HEK293 (cell line): ENCODE results near the gene SLFN5.

Experiments
- ELK4 ChIP-seq: IDR thresholded peaks from 2 replicates; pipeline ENCODE4 v1.6.1; 2011; ENCODE audit warnings: mild to moderate bottlenecking, low read depth, low read length, borderline replicate concordance
- MYNN ChIP-seq: fragments of 450-650 bp; formaldehyde crosslinking; IDR thresholded peaks from 2 replicates; pipeline ENCODE4 v1.5.1; 2016; ENCODE audit warnings: missing biosample characterization, missing genetic modification characterization, borderline replicate concordance
- REPIN1 ChIP-seq: fragments of 450-650 bp; formaldehyde crosslinking; IDR thresholded peaks from 2 replicates; pipeline ENCODE4 v1.5.1; 2017; ENCODE audit warnings: missing biosample characterization, missing genetic modification characterization, low read depth
- SP7 ChIP-seq: fragments of 450-650 bp; formaldehyde crosslinking; IDR thresholded peaks from 2 replicates; pipeline ENCODE4 v1.5.1; 2016; ENCODE audit warnings: missing biosample characterization, missing genetic modification characterization
- TSHZ1 ChIP-seq: fragments of 450-650 bp; formaldehyde crosslinking; IDR thresholded peaks from 2 replicates; pipeline ENCODE4 v1.5.1; 2016; ENCODE audit warnings: missing biosample characterization, missing genetic modification characterization, borderline replicate concordance
- YY2 ChIP-seq: fragments of 450-650 bp; formaldehyde crosslinking; IDR thresholded peaks from 2 replicates; pipeline ENCODE4 v1.5.1; 2016; ENCODE audit warnings: missing biosample characterization, missing genetic modification characterization
- ZBTB49 ChIP-seq: fragments of 450-650 bp; formaldehyde crosslinking; IDR thresholded peaks from 2 replicates; pipeline ENCODE4 v1.5.1; 2016; ENCODE audit warnings: missing biosample characterization, missing genetic modification characterization, low read depth
- ZFP3 ChIP-seq: fragments of 450-650 bp; formaldehyde crosslinking; IDR thresholded peaks from 2 replicates; pipeline ENCODE4 v1.5.1; 2016; ENCODE audit warnings: low read depth, missing biosample characterization, missing genetic modification characterization
- ZNF121 ChIP-seq: fragments of 450-650 bp; formaldehyde crosslinking; IDR thresholded peaks from 2 replicates; pipeline ENCODE4 v1.5.1; 2016; ENCODE audit warnings: missing biosample characterization, missing genetic modification characterization
- ZNF146 ChIP-seq: fragments of 450-650 bp; formaldehyde crosslinking; IDR thresholded peaks from 2 replicates; pipeline ENCODE4 v1.5.1; 2016; ENCODE audit warnings: missing biosample characterization, missing genetic modification characterization
- ZNF16 ChIP-seq: fragments of 450-650 bp; formaldehyde crosslinking; IDR thresholded peaks from 2 replicates; pipeline ENCODE4 v1.5.1; 2016; ENCODE audit warnings: low read depth, missing biosample characterization, missing genetic modification characterization
- ZNF2 ChIP-seq: fragments of 450-650 bp; formaldehyde crosslinking; IDR thresholded peaks from 2 replicates; pipeline ENCODE4 v1.5.1; 2016; ENCODE audit warnings: missing biosample characterization, missing genetic modification characterization
- ZNF292 ChIP-seq: fragments of 450-650 bp; formaldehyde crosslinking; IDR thresholded peaks from 2 replicates; pipeline ENCODE4 v1.5.1; 2016; ENCODE audit warnings: low read depth, missing biosample characterization, missing genetic modification characterization, borderline replicate concordance
- ZNF335 ChIP-seq: fragments of 450-650 bp; formaldehyde crosslinking; conservative IDR thresholded peaks from 2 replicates; pipeline ENCODE4 v1.5.1; 2016; ENCODE audit warnings: missing biosample characterization, missing genetic modification characterization
- ZNF404 ChIP-seq: fragments of 450-650 bp; formaldehyde crosslinking; IDR thresholded peaks from 2 replicates; pipeline ENCODE4 v1.5.1; 2017; ENCODE audit warnings: missing biosample characterization, missing genetic modification characterization
- ZNF416 ChIP-seq: fragments of 450-650 bp; formaldehyde crosslinking; IDR thresholded peaks from 2 replicates; pipeline ENCODE4 v1.5.1; 2016; ENCODE audit warnings: missing biosample characterization, missing genetic modification characterization
- ZNF433 ChIP-seq: fragments of 450-650 bp; formaldehyde crosslinking; IDR thresholded peaks from 2 replicates; pipeline ENCODE4 v1.5.1; 2016; ENCODE audit warnings: missing biosample characterization, missing genetic modification characterization, low read depth
- ZNF521 ChIP-seq: fragments of 450-650 bp; formaldehyde crosslinking; IDR thresholded peaks from 2 replicates; pipeline ENCODE4 v1.5.1; 2017; ENCODE audit warnings: missing biosample characterization, mild to moderate bottlenecking, missing genetic modification characterization
- ZNF529 ChIP-seq: fragments of 450-650 bp; formaldehyde crosslinking; IDR thresholded peaks from 2 replicates; pipeline ENCODE4 v1.5.1; 2017; ENCODE audit warnings: missing genetic modification characterization, missing biosample characterization; ENCODE audit not compliant: insufficient replicate concordance
- ZNF558 ChIP-seq: fragments of 450-650 bp; formaldehyde crosslinking; IDR thresholded peaks from 2 replicates; pipeline ENCODE4 v1.5.1; 2016; ENCODE audit warnings: missing biosample characterization, missing genetic modification characterization
- ZNF621 ChIP-seq: fragments of 450-650 bp; formaldehyde crosslinking; IDR thresholded peaks from 2 replicates; pipeline ENCODE4 v1.5.1; 2017; ENCODE audit warnings: missing biosample characterization, missing genetic modification characterization
- TF ChIP-seq, protein P1 (sequence below): fragments of 450-650 bp; formaldehyde crosslinking; IDR thresholded peaks from 2 replicates; pipeline ENCODE4 v1.5.1; 2016; ENCODE audit warnings: missing biosample characterization, missing genetic modification characterization
- TF ChIP-seq, protein P2 (sequence below): fragments of 450-650 bp; formaldehyde crosslinking; IDR thresholded peaks from 2 replicates; pipeline ENCODE4 v1.5.1; 2016; ENCODE audit warnings: missing biosample characterization, missing genetic modification characterization
- TF ChIP-seq, protein P3 (sequence below): fragments of 450-650 bp; formaldehyde crosslinking; IDR thresholded peaks from 2 replicates; pipeline ENCODE4 v1.5.1; 2016; ENCODE audit warnings: missing biosample characterization, missing genetic modification characterization
- TF ChIP-seq, protein P4 (sequence below): sonication (generic); formaldehyde crosslinking; IDR thresholded peaks from 2 replicates; pipeline ENCODE4 v1.8.1; 2022; ENCODE audit warnings: mild to moderate bottlenecking, moderate library complexity, missing genetic modification reagents

The SLFN5 gene

DNA sequence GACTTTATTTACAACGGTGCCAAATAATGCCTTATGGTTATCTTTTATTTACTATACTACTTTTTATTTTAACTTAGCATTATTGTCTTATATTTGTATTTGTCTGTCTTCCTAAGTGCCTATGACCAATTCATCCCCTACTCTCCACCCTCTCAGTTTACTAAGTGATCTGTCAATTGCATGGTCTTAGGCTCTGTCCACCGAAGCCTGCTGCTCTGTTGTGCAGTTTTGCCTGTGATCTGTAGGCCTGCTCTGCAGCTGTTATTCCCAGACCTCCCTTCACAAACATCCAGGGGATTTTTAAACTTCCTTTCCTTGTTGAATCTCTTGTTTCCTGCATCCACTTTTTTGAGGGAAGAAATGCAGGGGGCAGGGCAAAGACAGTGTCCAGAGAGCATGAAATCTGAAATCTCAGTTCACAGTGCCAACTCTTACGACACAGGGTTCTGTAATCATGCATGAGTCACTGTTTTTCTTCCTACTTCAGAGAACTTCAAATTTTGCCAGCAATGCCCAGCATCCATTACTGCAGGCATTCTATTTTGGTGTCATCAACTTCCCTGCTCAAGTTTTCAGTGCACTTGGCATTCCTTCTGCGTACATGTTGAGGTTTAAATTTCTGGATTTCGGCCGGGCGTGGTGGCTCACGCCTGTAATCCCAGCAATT is 11.4 kb downstream of the SLFN5 start (continued):
- TF ChIP-seq ELK4 (no peak), ZNF558 (tag by site-specific recombination) (0 out of 2 replicates have a peak, but pooled peaks have one; percentile 57), ZNF121 (tag by site-specific recombination) (no peak), REPIN1 (tag by site-specific recombination) (no peak), ZNF621 (no peak), ZBTB49 (tag by site-specific recombination) (no peak), ZNF404 (tag by site-specific recombination) (no peak), ZNF146 (tag by site-specific recombination) (no peak), ZNF292 (no peak), ZNF433 (tag by site-specific recombination) (no peak), YY2 (tag by site-specific recombination) (no peak), ZFP3 (tag by site-specific recombination) (no peak), ZNF335 (tag by site-specific recombination) (peak; percentile 30), SP7 (peak; percentile 65), ZNF16 (no peak), ZNF2 (tag by site-specific recombination) (peak; percentile 59; the same call in 1 of the 2 replicates), MYNN (tag by site-specific recombination) (peak; percentile 23; the same call in 1 of the 2 replicates), ZNF529 (tag by site-specific recombination) (no peak), ZNF521 (tag by site-specific recombination) (no peak), TSHZ1 (tag by site-specific recombination) (no peak), ZNF416 (tag by site-specific recombination) (no peak)
- TF ChIP-seq, protein P1, sequence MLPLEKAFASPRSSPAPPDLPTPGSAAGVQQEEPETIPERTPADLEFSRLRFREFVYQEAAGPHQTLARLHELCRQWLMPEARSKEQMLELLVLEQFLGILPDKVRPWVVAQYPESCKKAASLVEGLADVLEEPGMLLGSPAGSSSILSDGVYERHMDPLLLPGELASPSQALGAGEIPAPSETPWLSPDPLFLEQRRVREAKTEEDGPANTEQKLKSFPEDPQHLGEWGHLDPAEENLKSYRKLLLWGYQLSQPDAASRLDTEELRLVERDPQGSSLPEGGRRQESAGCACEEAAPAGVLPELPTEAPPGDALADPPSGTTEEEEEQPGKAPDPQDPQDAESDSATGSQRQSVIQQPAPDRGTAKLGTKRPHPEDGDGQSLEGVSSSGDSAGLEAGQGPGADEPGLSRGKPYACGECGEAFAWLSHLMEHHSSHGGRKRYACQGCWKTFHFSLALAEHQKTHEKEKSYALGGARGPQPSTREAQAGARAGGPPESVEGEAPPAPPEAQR (tag by site-specific recombination), result no peak
- TF ChIP-seq, protein P2, sequence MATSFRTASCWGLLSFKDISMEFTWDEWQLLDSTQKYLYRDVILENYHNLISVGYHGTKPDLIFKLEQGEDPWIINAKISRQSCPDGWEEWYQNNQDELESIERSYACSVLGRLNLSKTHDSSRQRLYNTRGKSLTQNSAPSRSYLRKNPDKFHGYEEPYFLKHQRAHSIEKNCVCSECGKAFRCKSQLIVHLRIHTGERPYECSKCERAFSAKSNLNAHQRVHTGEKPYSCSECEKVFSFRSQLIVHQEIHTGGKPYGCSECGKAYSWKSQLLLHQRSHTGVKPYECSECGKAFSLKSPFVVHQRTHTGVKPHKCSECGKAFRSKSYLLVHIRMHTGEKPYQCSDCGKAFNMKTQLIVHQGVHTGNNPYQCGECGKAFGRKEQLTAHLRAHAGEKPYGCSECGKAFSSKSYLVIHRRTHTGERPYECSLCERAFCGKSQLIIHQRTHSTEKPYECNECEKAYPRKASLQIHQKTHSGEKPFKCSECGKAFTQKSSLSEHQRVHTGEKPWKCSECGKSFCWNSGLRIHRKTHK (tag by site-specific recombination), result no peak
- TF ChIP-seq, protein P3, sequence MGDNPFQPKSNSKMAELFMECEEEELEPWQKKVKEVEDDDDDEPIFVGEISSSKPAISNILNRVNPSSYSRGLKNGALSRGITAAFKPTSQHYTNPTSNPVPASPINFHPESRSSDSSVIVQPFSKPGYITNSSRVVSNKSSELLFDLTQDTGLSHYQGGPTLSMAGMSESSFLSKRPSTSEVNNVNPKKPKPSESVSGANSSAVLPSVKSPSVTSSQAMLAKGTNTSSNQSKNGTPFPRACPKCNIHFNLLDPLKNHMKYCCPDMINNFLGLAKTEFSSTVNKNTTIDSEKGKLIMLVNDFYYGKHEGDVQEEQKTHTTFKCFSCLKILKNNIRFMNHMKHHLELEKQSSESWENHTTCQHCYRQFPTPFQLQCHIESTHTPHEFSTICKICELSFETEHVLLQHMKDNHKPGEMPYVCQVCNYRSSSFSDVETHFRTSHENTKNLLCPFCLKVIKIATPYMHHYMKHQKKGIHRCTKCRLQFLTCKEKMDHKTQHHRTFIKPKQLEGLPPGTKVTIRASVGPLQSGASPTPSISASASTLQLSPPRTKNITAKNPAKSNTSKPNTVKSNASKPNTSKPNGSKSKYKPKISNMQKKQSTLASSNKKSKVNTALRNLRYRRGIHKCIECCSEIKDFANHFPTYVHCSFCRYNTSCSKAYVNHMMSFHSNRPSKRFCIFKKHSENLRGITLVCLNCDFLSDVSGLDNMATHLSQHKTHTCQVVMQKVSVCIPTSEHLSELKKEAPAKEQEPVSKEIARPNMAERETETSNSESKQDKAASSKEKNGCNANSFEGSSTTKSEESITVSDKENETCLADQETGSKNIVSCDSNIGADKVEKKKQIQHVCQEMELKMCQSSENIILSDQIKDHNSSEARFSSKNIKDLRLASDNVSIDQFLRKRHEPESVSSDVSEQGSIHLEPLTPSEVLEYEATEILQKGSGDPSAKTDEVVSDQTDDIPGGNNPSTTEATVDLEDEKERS (tag by site-specific recombination), result no peak
- TF ChIP-seq, protein P4, sequence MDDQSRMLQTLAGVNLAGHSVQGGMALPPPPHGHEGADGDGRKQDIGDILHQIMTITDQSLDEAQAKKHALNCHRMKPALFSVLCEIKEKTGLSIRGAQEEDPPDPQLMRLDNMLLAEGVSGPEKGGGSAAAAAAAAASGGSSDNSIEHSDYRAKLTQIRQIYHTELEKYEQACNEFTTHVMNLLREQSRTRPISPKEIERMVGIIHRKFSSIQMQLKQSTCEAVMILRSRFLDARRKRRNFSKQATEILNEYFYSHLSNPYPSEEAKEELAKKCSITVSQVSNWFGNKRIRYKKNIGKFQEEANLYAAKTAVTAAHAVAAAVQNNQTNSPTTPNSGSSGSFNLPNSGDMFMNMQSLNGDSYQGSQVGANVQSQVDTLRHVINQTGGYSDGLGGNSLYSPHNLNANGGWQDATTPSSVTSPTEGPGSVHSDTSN (CRISPR knock-in tag), result no peak
